Fibroblast of lung (primary cell): ENCODE results near the gene PPP1R15B. TPM values are rescaled to one million over a fixed set of nuclear protein-coding genes. Genes with fewer than 3 reads are reported as not detected.
A peak's percentile ranks its signal among the peaks of the same experiment; 100 is the strongest.

Experiments
- DNase-seq, 2 donors: peaks; one replicate each; pipeline versions ENCODE4 v3.0.0 to v3.0.0-alpha.2; 2010; ENCODE audit warnings: low read depth in 2 of 2
- H2AFZ ChIP-seq: 2 replicates; pipeline ENCODE4 v1.5.1; 2012; ENCODE audit warnings: low read length, control low read depth, inconsistent platforms
- H3K27ac ChIP-seq: 2 replicates; pipeline ENCODE4 v1.5.1; 2011; ENCODE audit warnings: low read length, control low read depth; ENCODE audit not compliant: insufficient read depth
- H3K27me3 ChIP-seq: 2 replicates; pipeline ENCODE4 v1.5.1; 2011; ENCODE audit warnings: mild to moderate bottlenecking, low read length; ENCODE audit not compliant: control insufficient read depth, insufficient read depth
- H3K36me3 ChIP-seq: 2 replicates; pipeline ENCODE4 v1.5.1; 2011; ENCODE audit warnings: low read length; ENCODE audit not compliant: control insufficient read depth, insufficient read depth
- H3K4me1 ChIP-seq: 2 replicates; pipeline ENCODE4 v1.5.1; 2011; ENCODE audit warnings: low read length; ENCODE audit not compliant: control insufficient read depth, insufficient read depth; ENCODE audit errors: extremely low read depth
- H3K4me2 ChIP-seq: 2 replicates; pipeline ENCODE4 v1.5.1; 2011; ENCODE audit warnings: low read length, control low read depth; ENCODE audit not compliant: insufficient read depth; ENCODE audit errors: extremely low read depth
- H3K4me3 ChIP-seq, 4 experiments: fragments of 200-600 bp in 1 of 4; sonication (generic) in 1 of 4; replicated peaks in 1 of 4; 2 replicates each; pipeline ENCODE4 v1.5.1; 2011 to 2016; ENCODE audit warnings: low read length in 4 of 4, low read depth in 3 of 4, mild to moderate bottlenecking in 3 of 4, control low read depth in 2 of 4, inconsistent platforms in 1 of 4, mixed read lengths in 1 of 4; ENCODE audit not compliant: insufficient read depth in 1 of 4; ENCODE audit errors: control extremely low read depth in 1 of 4
- H3K79me2 ChIP-seq: 2 replicates; pipeline ENCODE4 v1.5.1; 2012; ENCODE audit warnings: mild to moderate bottlenecking, low read length, inconsistent platforms; ENCODE audit not compliant: control insufficient read depth, insufficient read depth
- H3K9ac ChIP-seq: 2 replicates; pipeline ENCODE4 v1.5.1; 2011; ENCODE audit warnings: mild to moderate bottlenecking, low read length, control low read depth; ENCODE audit not compliant: insufficient read depth
- H3K9me3 ChIP-seq: 2 replicates; pipeline ENCODE4 v1.5.1; 2012; ENCODE audit warnings: low read depth, low read length; ENCODE audit not compliant: control insufficient read depth, insufficient read depth
- H4K20me1 ChIP-seq: 2 replicates; pipeline ENCODE4 v1.5.1; 2011; ENCODE audit warnings: low read length; ENCODE audit not compliant: control insufficient read depth, insufficient read depth; ENCODE audit errors: extremely low read depth
- EZH2 ChIP-seq: IDR thresholded peaks from 2 replicates; pipeline ENCODE4 v1.5.1; 2012; ENCODE audit warnings: low read length, control low read depth, mild to moderate bottlenecking; ENCODE audit errors: missing control alignments
- polyA plus RNA-seq, 2 donors: library from polyadenylated mRNA; depleted of rRNA in 1 of 2; stranded (reverse) in 1 of 2; unstranded in 1 of 2; fragments of >200 nt; gene quantifications; 2 replicates each; pipeline ENCODE4 v1.2.1, GENCODE V29; 2011 to 2012; ENCODE audit warnings: missing spikeins in 1 of 2
- total RNA-seq: library from RNA; depleted of rRNA; stranded (reverse); fragments of >200 nt; gene quantifications from 2 replicates; pipeline ENCODE4 v1.2.1, GENCODE V29; 2014
- TF ChIP-seq, protein P1 (sequence below), 2 donors: IDR thresholded peaks in 1 of 2; conservative IDR thresholded peaks in 1 of 2; 1 replicate in 1 of 2; 2 replicates in 1 of 2; pipeline ENCODE4 v1.5.1; 2011 to 2012; ENCODE audit warnings: low read length in 2 of 2, control low read depth in 1 of 2, inconsistent platforms in 1 of 2, low read depth in 1 of 2, mild to moderate bottlenecking in 1 of 2

The PPP1R15B gene
- total and polyA plus RNA-seq, 2 donors (not counting 1 experiment from before 2014, with no cell fraction given): 22.4 to 27.7 TPM

DNA sequence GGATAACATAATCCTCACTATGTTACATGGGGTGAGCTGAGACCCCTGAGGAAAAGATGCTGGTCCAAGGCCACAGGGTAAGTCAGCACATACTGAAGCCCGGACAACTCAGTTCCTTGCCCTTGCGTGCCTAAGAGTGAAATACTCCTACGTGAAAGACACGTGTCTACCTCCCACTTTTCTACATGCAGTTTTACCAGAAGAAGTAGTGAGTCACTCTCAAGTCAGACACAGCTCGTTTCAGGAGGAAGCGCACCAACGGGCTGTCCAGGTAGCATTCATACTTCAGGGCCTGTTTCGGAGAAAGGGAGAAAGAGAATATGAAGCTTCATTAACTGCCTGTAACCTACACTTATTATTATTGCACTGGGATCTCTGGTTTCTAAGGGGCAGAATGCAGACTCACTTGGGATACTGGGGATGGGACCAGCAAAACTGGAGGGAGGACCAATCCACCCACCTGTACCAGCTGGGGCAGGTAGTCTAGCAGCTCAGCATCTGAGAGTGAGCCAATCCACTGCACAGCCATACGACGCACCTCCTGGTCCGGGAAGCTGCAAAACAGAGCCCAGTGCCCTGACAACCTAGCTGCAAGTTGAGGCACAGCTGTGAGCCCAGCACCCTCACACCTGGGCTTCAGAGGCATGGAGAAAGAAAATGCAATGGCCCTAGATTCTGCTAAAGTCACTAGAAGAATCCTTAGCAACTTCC, 32.4 kb upstream of the PPP1R15B start:
- no peaks in the 10 kb centered on the region for H3K27me3 ChIP-seq
- no peaks in the 10 kb centered on the region for H3K36me3 ChIP-seq
- H3K4me2 ChIP-seq: no peak overlapping the region
- H3K9me3 ChIP-seq: no peaks in the 10 kb centered on the region
- H3K9ac ChIP-seq: no peak overlapping the region
- TF ChIP-seq, protein P1, sequence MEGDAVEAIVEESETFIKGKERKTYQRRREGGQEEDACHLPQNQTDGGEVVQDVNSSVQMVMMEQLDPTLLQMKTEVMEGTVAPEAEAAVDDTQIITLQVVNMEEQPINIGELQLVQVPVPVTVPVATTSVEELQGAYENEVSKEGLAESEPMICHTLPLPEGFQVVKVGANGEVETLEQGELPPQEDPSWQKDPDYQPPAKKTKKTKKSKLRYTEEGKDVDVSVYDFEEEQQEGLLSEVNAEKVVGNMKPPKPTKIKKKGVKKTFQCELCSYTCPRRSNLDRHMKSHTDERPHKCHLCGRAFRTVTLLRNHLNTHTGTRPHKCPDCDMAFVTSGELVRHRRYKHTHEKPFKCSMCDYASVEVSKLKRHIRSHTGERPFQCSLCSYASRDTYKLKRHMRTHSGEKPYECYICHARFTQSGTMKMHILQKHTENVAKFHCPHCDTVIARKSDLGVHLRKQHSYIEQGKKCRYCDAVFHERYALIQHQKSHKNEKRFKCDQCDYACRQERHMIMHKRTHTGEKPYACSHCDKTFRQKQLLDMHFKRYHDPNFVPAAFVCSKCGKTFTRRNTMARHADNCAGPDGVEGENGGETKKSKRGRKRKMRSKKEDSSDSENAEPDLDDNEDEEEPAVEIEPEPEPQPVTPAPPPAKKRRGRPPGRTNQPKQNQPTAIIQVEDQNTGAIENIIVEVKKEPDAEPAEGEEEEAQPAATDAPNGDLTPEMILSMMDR (conservative IDR thresholded peaks at IDR 0.05 in 1 of 2, IDR thresholded peaks at IDR 0.05 in 1 of 2; ENCODE audit: low read depth in 1 of 2, low read length in 2 of 2): no peak
- TF ChIP-seq EZH2: no peak
- H3K4me3 ChIP-seq: no peak overlapping the region
- no peak overlapping the region for H3K27ac ChIP-seq
- peaks cover under 1% of the 10 kb centered on the region for H3K4me1 ChIP-seq
- peak in 1 of 2 donors; percentile 32 for DNase-seq
- H4K20me1 ChIP-seq: no peaks in the 10 kb centered on the region
- H3K79me2 ChIP-seq: no peaks in the 10 kb centered on the region
- no peak overlapping the region for H2AFZ ChIP-seq

DNA sequence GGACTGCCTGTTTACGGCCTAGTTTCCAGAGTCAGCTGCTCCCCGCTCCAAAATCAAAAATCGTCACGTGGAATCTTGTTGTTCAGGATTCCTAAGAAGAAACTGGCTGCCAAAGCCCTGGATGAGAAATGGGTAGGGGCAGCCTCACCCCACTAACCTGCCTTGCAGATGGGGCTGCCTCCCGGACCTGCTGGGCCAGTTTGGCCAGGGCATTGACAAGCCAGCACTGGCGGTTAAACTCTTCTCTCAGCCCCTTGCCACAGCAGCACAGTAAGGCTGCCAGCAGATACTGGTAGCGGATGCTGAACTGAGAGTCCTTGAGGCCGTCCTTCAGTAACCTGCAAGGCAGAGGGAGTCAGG, 31.6 kb upstream of the PPP1R15B start:
- Histone ChIP-seq H4K20me1 (no peaks in the 10 kb centered on the region), H3K79me2 (no peaks in the 10 kb centered on the region), H3K36me3 (no peaks in the 10 kb centered on the region), H3K4me1 (peaks cover 5% of the 10 kb centered on the region), H3K27me3 (no peaks in the 10 kb centered on the region), H3K9me3 (no peaks in the 10 kb centered on the region), H3K27ac (no peak overlapping the region), H2AFZ (no peak overlapping the region), H3K4me2 (no peak overlapping the region), H3K9ac (no peak overlapping the region), H3K4me3 (no peak overlapping the region)
- TF ChIP-seq, protein P1 (conservative IDR thresholded peaks at IDR 0.05 in 1 of 2, IDR thresholded peaks at IDR 0.05 in 1 of 2; ENCODE audit: low read depth in 1 of 2, low read length in 2 of 2): no peak
- TF ChIP-seq EZH2: no peak
- DNase-seq: no peak

DNA sequence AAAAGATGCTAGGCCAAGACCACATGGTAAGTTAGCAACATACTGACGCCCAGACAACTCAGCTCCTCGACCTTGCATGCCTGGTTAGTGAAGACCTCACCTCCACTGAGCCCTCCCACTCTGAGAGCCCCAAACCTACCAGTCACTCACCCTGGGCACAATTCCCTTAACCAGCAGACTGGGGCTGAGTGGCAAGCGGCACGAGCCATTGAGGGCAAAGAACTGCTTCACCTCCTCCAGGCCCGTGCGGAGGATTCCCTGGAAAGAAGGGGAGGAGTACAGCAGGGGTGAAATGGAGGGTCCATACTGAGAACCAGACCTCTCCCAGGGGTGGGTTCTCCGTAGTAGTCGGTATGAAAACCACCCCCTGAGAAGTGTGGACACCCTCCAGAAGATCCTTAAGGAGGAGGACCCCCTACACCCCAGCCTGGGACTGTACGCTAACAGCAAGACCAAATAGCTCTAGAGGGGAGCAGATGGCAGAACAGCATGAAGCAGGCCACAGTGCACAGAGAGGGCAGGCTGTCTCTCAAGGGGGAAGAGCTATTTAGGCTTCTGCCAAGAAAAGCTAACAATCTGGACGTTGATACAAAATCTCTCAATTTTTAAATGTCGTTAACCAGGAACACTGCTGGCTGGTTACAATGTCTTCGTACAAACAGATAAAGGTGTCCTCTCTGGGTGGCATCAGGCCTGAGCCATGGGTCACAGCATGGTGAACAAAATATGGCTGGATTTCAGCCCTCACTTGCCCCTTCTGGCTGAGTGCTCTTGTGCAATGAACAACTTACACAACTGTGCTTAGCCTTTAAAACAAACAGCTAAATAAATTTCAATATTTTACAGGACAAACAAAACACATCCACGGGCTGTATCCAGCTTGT, 31.0 kb upstream of the PPP1R15B start:
- Histone ChIP-seq H3K4me1 (peaks cover 9% of the 10 kb centered on the region), H3K27me3 (no peaks in the 10 kb centered on the region), H3K27ac (no peak overlapping the region), H4K20me1 (no peaks in the 10 kb centered on the region), H3K79me2 (no peaks in the 10 kb centered on the region), H3K9ac (no peak overlapping the region), H2AFZ (no peak overlapping the region), H3K36me3 (no peaks in the 10 kb centered on the region), H3K4me2 (no peak overlapping the region), H3K4me3 (no peak overlapping the region), H3K9me3 (no peaks in the 10 kb centered on the region)
- no peak for TF ChIP-seq EZH2
- no peak for DNase-seq
